GM12891 (cell line): ENCODE measurements around the gene IDE.

Experiments used
- POLR2A ChIP-seq: IDR thresholded peaks from 2 replicates; pipeline ENCODE4 v1.6.1; 2011; ENCODE audit warnings: low read depth, low read length, control low read depth
- POLR2AphosphoS5 ChIP-seq: IDR thresholded peaks from 2 replicates; pipeline ENCODE4 v1.6.1; 2011; ENCODE audit warnings: low read depth, low read length, control low read depth

DNA sequence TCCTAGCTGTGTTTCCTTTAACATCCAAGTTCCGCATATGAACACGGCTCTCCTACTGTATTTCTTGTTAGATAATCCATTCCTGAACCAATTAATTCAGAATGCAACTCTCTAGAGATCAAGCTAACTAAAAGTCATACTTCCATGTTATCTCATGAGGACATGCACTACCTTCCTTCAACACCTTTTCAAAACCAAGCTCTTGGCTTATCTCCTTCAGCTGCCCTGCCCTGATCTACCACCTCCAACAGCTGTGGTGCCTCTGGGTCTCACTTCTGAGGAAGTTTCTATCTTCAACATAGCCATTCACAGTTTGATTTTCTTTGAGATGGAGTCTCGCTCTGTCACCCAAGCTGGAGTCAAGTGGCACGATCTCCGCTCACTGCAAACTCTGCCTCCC is 109.5 kb downstream of the IDE start:
- TF ChIP-seq POLR2A, result no peak
- TF ChIP-seq POLR2AphosphoS5, result no peak
